Sigmoid colon (tissue), 7 donors: ENCODE results near the gene CHRM4. TPM values are rescaled to one million over a fixed set of nuclear protein-coding genes. Genes with fewer than 3 reads are reported as not detected.

Source experiments
- DNase-seq: peaks from one replicate; pipeline ENCODE4 v3.0.0-alpha.2; 2019
- H3K27ac ChIP-seq, 4 donors: fragments of 200-600 bp; sonication (generic); one replicate each; pipeline ENCODE4 v1.5.1; 2016 to 2019; ENCODE audit warnings: mild to moderate bottlenecking in 1 of 4
- H3K27me3 ChIP-seq, 3 donors: fragments of 200-600 bp; sonication (generic); one replicate each; pipeline ENCODE4 v1.5.1; 2019; ENCODE audit warnings: mild to moderate bottlenecking in 1 of 3
- H3K36me3 ChIP-seq, 4 donors: fragments of 200-600 bp; sonication (generic); one replicate each; pipeline ENCODE4 v1.5.1; 2016 to 2019
- H3K4me1 ChIP-seq, 4 donors: fragments of 200-600 bp; sonication (generic); one replicate each; pipeline ENCODE4 v1.5.1; 2017 to 2019
- H3K4me3 ChIP-seq, 4 donors: fragments of 200-600 bp; sonication (generic); one replicate each; pipeline ENCODE4 v1.5.1; 2017 to 2019; ENCODE audit warnings: mild to moderate bottlenecking in 2 of 4, moderate library complexity in 1 of 4
- H3K9me3 ChIP-seq, 4 donors: fragments of 200-600 bp in 3 of 4; sonication (generic) in 3 of 4; one replicate each; pipeline versions ENCODE4 v1.5.1 to v1.6.1; 2013 to 2019
- EP300 ChIP-seq, 4 donors: sonication (generic); formaldehyde crosslinking; IDR thresholded peaks; one replicate each; pipeline ENCODE4 v1.6.1; 2017; ENCODE audit warnings: antibody characterized with exemption in 4 of 4
- POLR2A ChIP-seq, 2 donors: fragments of 450-650 bp; IDR thresholded peaks; one replicate each; pipeline ENCODE4 v1.6.1; 2016; ENCODE audit warnings: antibody characterized with exemption in 2 of 2, mild to moderate bottlenecking in 2 of 2, moderate library complexity in 2 of 2
- POLR2AphosphoS5 ChIP-seq, 4 donors: sonication (generic); formaldehyde crosslinking; IDR thresholded peaks; one replicate each; pipeline ENCODE4 v1.6.1; 2017; ENCODE audit warnings: antibody characterized with exemption in 4 of 4
- WGBS, 2 donors: extraction: QIAGEN DNeasy Blood & Tissue Kit; methylation state at CpG; one replicate each; pipeline ENCODE4 v1.1.7; 2013; 5-methylcytosine and 5-hydroxymethylcytosine counted together
- intact Hi-C: fragments of 100-400 bp; cut with DNase I; formaldehyde crosslinking; loops from one replicate; pipeline ENCODE4 v1.15.1; 2023
- polyA plus RNA-seq, 3 donors: library from polyadenylated mRNA; stranded (reverse); fragments of 200-250 nt; gene quantifications; one replicate each; pipeline ENCODE4 v1.2.3, GENCODE V29; 2013
- total RNA-seq, 4 donors: library from RNA; depleted of rRNA; stranded (reverse); fragments of >200 nt; gene quantifications; one replicate each; pipeline ENCODE4 v1.1.0, GENCODE V29; 2016
- TF ChIP-seq, protein P1 (sequence below), 4 experiments: fragments of 450-650 bp in 3 of 4; fragments of 200-600 bp in 1 of 4; IDR thresholded peaks; one replicate each; pipeline ENCODE4 v1.5.1; 2016 to 2019; ENCODE audit warnings: antibody characterized with exemption in 4 of 4, mild to moderate bottlenecking in 3 of 4, moderate library complexity in 2 of 4
- donor health status: healthy with polysubstance abuse.
- donor health status: Bipolar disorder and iron deficiency.
- donor health status: healthy.

CHRM4 gene
- total and polyA plus RNA-seq, 7 donors, result 0.55 to 5.4 (median 2.9) TPM; not detected in 1

DNA sequence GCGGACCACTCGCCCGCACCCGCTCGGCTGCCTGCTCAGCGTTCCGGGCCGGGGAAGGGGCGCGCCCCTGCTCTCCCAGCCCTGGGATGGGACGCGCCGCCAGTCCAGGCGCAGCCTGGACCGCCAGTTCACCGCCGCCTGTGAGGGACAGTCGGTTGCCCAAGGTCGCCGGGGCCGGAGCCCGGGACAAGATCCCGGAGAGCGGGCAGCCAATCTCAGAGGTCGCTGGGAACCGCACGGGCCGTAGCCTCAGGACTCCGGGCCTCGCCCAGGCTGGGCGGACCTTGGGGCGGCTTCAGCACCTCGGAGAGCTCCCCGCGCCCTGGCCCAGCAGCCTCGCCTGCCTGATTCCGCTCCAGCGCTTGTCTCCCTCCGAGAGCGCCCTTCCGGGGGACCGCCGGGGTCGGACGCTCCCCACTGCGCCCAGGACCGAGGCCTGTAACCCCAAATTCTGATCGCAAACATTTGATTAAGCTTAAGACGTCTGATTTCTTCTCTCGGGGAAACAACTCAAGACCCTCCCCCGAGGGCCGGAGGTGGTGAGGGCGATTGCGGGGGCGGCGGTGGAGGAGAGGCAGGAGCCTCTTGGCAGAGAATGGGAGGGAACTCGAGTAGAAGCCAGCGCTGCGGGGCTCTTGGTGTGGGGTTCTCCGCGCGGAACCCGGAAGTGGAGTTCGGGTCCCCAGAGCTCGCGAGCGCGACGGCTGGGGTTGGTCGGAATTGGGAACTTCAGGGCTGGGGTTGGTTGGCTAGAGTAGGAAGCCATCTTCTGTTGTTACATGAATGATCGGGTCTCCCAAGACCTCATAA, 1.1 kb upstream of the CHRM4 start:
- H3K27ac ChIP-seq, result no peak overlapping the region
- H3K4me1 ChIP-seq, result peaks cover 0 to 42% (median 40%) of the 10 kb centered on the region in 4 donors
- H3K9me3 ChIP-seq, result no peaks in the 10 kb centered on the region
- 2 to 5% methylated on average over 71 of the region's 71 CpGs for WGBS, 2 donors
- peak; percentile 88 for DNase-seq
- H3K4me3 ChIP-seq, result peak overlapping the region in 3 of 4 donors; percentile 18 to 47 (median 39)
- TF ChIP-seq POLR2A (IDR thresholded peaks at IDR 0.05) (no peak), POLR2AphosphoS5 (IDR thresholded peaks at IDR 0.05) (peak in 1 of 4 donors; percentile 48)
- intact Hi-C loops, result no loop called here
- H3K27me3 ChIP-seq, result peaks cover 35 to 52% (median 47%) of the 10 kb centered on the region in 3 donors
- peaks cover 0 to 19% (median 6%) of the 10 kb centered on the region in 4 donors for H3K36me3 ChIP-seq

DNA sequence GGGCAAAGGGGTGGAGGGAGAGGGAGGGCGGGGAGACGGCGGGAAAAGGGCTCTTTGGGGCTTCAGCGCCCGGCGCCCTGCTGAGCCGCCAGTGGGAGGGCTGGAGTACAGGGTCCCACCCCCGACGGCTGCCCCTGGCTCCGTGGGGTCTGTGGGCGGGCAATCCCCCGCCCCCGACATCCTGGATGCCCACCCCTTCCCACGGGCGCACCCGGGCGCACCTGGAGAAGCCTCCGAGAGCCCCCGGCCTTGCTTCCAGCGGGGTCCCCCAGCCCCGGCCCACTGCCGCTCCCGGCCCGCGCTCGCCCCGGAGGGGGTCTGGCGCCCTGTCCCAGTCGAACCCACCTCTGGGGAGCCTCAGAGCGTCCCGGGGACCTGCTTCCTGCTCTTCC, 394 bp downstream of the CHRM4 start:
- intact Hi-C loops, result no loop called here
- TF ChIP-seq, protein P1, sequence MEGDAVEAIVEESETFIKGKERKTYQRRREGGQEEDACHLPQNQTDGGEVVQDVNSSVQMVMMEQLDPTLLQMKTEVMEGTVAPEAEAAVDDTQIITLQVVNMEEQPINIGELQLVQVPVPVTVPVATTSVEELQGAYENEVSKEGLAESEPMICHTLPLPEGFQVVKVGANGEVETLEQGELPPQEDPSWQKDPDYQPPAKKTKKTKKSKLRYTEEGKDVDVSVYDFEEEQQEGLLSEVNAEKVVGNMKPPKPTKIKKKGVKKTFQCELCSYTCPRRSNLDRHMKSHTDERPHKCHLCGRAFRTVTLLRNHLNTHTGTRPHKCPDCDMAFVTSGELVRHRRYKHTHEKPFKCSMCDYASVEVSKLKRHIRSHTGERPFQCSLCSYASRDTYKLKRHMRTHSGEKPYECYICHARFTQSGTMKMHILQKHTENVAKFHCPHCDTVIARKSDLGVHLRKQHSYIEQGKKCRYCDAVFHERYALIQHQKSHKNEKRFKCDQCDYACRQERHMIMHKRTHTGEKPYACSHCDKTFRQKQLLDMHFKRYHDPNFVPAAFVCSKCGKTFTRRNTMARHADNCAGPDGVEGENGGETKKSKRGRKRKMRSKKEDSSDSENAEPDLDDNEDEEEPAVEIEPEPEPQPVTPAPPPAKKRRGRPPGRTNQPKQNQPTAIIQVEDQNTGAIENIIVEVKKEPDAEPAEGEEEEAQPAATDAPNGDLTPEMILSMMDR (IDR thresholded peaks at IDR 0.05), result no peak
- TF ChIP-seq EP300 (IDR thresholded peaks at IDR 0.05), result no peak
- TF ChIP-seq POLR2A (IDR thresholded peaks at IDR 0.05), result no peak
- no peak for TF ChIP-seq POLR2AphosphoS5 (IDR thresholded peaks at IDR 0.05)
- Histone ChIP-seq H3K4me3 (peak overlapping the region in 2 of 4 donors; percentile 18 to 47), H3K9me3 (no peaks in the 10 kb centered on the region), H3K4me1 (peaks cover 0 to 42% (median 40%) of the 10 kb centered on the region in 4 donors), H3K36me3 (peaks cover 0 to 4% (median 0%) of the 10 kb centered on the region in 4 donors), H3K27ac (no peak overlapping the region), H3K27me3 (peaks cover 35 to 66% (median 49%) of the 10 kb centered on the region in 3 donors)
- DNase-seq, result no peak
- WGBS, 2 donors, result 1 to 2% methylated on average over 31 of the region's 31 CpGs

DNA sequence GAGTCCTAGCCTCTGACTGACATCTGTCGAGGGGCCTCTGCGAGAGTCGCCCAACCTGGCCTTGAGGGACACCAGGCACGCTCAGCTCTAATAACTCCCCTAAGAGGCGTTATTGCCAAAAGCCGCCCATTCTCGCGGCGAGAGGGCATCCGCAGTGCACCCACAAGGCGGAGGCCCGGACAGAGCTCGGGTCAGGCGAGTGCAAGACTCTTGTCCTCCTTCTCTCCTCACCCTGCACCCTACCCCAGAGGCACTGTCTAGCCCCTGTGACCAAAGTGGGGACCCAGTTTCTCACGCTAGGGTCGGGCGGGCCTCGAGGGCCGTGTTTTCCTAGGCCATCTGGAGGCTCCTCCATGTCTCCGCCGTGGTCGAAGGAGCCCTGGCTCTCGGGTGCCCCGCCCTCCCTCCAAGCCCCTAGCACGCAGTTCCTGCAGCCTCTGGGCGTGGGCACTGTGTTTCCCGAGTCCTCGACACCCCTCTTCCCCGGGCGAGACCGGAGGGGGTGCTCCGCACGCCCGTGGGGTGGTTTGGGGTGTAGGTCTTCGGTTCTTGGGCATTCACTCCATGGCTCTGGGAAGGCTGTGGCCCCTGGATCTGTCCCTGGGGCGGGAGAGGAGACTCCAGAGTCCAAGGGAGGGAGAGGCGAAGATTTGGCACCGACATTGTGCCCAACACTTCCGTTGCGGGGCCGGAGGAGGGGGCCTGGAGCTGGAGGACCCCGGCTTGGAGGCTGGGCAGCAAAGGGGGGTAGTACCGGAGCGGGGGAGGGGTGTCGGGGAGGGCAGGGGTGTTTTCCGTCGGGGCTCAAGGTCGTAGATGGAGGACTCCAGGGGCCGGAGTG, 1.0 kb downstream of the CHRM4 start:
- no peak overlapping the region for H3K4me3 ChIP-seq
- 3 to 7% methylated on average over 49 of the region's 49 CpGs for WGBS, 2 donors
- H3K36me3 ChIP-seq, result no peaks in the 10 kb centered on the region
- no peaks in the 10 kb centered on the region for H3K9me3 ChIP-seq
- H3K27me3 ChIP-seq, result peaks cover 35 to 73% (median 52%) of the 10 kb centered on the region in 3 donors
- H3K27ac ChIP-seq, result no peak overlapping the region
- DNase-seq, result peak; percentile 59
- intact Hi-C loops, result no loop called here
- TF ChIP-seq, protein P1 (IDR thresholded peaks at IDR 0.05), result no peak
- no peak for TF ChIP-seq POLR2A (IDR thresholded peaks at IDR 0.05)
- TF ChIP-seq EP300 (IDR thresholded peaks at IDR 0.05), result no peak
- TF ChIP-seq POLR2AphosphoS5 (IDR thresholded peaks at IDR 0.05), result no peak
- H3K4me1 ChIP-seq, result peaks cover 0 to 42% (median 40%) of the 10 kb centered on the region in 4 donors

DNA sequence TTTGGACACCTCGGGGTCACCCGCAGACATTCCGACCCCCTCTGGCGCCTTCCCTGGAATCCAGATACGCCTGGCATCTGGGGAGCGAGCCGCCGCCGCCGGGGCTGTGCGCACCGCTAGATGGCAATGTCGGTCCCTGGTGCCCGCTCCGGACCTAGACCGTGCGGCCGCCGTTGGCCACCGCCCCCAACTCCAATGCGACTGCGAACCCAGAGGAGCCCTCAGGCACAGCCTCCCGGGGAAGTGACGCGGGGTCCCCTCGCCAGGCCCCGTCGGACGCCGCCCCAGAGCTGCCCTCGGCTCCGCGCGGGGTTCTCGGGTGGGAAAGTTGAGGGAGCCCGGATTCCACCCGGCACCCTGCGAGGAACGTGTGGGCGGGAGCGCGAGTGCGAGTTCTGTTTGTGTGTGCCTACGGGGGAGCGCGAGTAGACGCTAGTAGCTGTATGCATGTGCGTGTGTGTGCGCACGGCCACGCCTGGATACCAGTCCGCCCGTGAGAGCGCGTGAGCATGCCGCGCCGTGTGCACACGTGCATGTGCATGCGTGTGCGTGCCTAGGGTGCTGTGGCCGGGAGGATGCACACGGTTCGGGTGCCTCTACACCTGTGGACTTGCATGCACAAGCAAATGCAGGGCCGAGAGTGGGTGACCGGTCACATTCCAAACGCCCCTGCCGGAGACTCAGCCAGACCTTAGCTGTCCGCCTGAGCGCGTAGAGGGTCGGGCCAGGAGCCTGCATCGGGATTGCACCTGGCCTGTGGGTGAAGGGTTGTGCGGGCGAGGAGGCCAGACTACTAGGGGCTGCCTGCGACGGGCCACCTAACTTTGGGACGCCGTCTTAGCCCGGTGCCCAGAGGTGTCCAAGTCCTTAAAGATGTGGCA, 1.9 kb downstream of the CHRM4 start:
- WGBS, 2 donors, result 1 to 3% methylated on average over 80 of the region's 80 CpGs
- H3K4me3 ChIP-seq, result peak overlapping the region in 3 of 4 donors; percentile 26 to 49 (median 46)
- peak; percentile 74 for DNase-seq
- H3K9me3 ChIP-seq, result no peaks in the 10 kb centered on the region
- peaks cover 0 to 42% (median 40%) of the 10 kb centered on the region in 4 donors for H3K4me1 ChIP-seq
- TF ChIP-seq, protein P1 (IDR thresholded peaks at IDR 0.05), result peak; percentile 17 to 78 (median 60)
- TF ChIP-seq POLR2AphosphoS5 (IDR thresholded peaks at IDR 0.05) (no peak), POLR2A (IDR thresholded peaks at IDR 0.05) (no peak), EP300 (IDR thresholded peaks at IDR 0.05) (no peak)
- intact Hi-C loops, result loop anchor here (2.0 to 5.0 kb wide), 2 partner anchors 148 to 227 kb away; partner anchors contain the start of genes ATG13 and HARBI1
- H3K27ac ChIP-seq, result no peak overlapping the region
- H3K36me3 ChIP-seq, result no peaks in the 10 kb centered on the region
- H3K27me3 ChIP-seq, result peaks cover 35 to 81% (median 57%) of the 10 kb centered on the region in 3 donors
